A673 (cell line): ENCODE measurements around the gene BBS2.

Experiments
- EZH2 ChIP-seq: fragments of 200-600 bp; sonication (generic); IDR thresholded peaks from 2 replicates; pipeline ENCODE4 v1.6.1; 2017; ENCODE audit warnings: borderline replicate concordance, low read depth, mild to moderate bottlenecking, mixed read lengths, antibody characterized with exemption, low read length; ENCODE audit not compliant: poor library complexity, severe bottlenecking
- TF ChIP-seq, protein P1 (sequence below): fragments of 300-800, 200-600 bp; sonication (generic); conservative IDR thresholded peaks from 2 replicates; pipeline ENCODE4 v1.5.1; 2017; ENCODE audit warnings: low read depth, mild to moderate bottlenecking, antibody characterized with exemption, low read length, moderate library complexity, mixed read lengths

DNA sequence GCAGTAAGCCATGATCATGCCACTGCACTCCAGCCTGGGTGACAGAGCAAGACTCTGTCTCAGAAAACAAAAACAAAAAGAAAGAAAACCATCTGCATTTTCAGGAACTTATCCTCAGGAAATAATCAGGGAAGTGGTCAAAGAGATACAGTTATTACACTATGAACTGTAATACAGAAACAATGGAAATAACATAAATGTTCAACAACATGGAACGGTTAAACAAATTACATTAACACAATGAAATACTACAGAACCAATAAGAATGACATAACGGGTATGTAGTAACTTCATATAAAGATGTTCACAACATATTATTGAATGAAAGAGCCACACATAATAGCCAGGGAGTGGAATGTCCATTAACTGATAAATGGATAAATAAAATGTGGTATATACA lies 6.7 kb downstream of the BBS2 start:
- TF ChIP-seq, protein P1, sequence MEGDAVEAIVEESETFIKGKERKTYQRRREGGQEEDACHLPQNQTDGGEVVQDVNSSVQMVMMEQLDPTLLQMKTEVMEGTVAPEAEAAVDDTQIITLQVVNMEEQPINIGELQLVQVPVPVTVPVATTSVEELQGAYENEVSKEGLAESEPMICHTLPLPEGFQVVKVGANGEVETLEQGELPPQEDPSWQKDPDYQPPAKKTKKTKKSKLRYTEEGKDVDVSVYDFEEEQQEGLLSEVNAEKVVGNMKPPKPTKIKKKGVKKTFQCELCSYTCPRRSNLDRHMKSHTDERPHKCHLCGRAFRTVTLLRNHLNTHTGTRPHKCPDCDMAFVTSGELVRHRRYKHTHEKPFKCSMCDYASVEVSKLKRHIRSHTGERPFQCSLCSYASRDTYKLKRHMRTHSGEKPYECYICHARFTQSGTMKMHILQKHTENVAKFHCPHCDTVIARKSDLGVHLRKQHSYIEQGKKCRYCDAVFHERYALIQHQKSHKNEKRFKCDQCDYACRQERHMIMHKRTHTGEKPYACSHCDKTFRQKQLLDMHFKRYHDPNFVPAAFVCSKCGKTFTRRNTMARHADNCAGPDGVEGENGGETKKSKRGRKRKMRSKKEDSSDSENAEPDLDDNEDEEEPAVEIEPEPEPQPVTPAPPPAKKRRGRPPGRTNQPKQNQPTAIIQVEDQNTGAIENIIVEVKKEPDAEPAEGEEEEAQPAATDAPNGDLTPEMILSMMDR: no peak
- TF ChIP-seq EZH2: no peak
